Small intestine (tissue), 7 donors: ENCODE results near the gene HIVEP2. TPM values are rescaled to one million over a fixed set of nuclear protein-coding genes. Genes with fewer than 3 reads are reported as not detected.

ENCODE experiments used
- DNase-seq, 2 donors: peaks; one replicate each; pipeline versions ENCODE4 v3.0.0 to v3.0.0-alpha.2; 2013
- FAIRE-seq: peaks from 2 replicates; lab custom pipeline; 2012; peaks lifted over from hg19 to GRCh38; lab: Jason Lieb, UNC
- H3K27ac ChIP-seq, 3 donors: one replicate each; pipeline ENCODE4 v1.5.1; 2013; ENCODE audit warnings: low read length in 2 of 3, mild to moderate bottlenecking in 2 of 3, control low read depth in 1 of 3, inconsistent platforms in 1 of 3, low read depth in 1 of 3, moderate library complexity in 1 of 3
- H3K27me3 ChIP-seq, 3 donors: one replicate each; pipeline ENCODE4 v1.6.1; 2013; ENCODE audit warnings: low read length in 3 of 3, inconsistent platforms in 1 of 3; ENCODE audit not compliant: control insufficient read depth in 3 of 3, insufficient read depth in 3 of 3
- H3K36me3 ChIP-seq, 3 donors: one replicate each; pipeline ENCODE4 v1.6.1; 2013; ENCODE audit warnings: low read length in 3 of 3, inconsistent platforms in 1 of 3, low read depth in 1 of 3, mild to moderate bottlenecking in 1 of 3, moderate library complexity in 1 of 3; ENCODE audit not compliant: control insufficient read depth in 3 of 3, insufficient read depth in 2 of 3
- H3K4me1 ChIP-seq, 3 donors: one replicate each; pipeline ENCODE4 v1.6.1; 2013; ENCODE audit warnings: low read length in 2 of 3, inconsistent platforms in 1 of 3, low read depth in 1 of 3, mild to moderate bottlenecking in 1 of 3, moderate library complexity in 1 of 3; ENCODE audit not compliant: control insufficient read depth in 3 of 3, insufficient read depth in 2 of 3
- H3K4me3 ChIP-seq, 3 donors: one replicate each; pipeline ENCODE4 v1.5.1; 2013; ENCODE audit warnings: low read length in 3 of 3, control low read depth in 1 of 3, inconsistent platforms in 1 of 3, low read depth in 1 of 3, mild to moderate bottlenecking in 1 of 3, moderate library complexity in 1 of 3
- H3K9me3 ChIP-seq, 2 donors: one replicate each; pipeline ENCODE4 v1.6.1; 2013; ENCODE audit warnings: low read depth in 1 of 2, low read length in 1 of 2; ENCODE audit not compliant: control insufficient read depth in 2 of 2, insufficient read depth in 1 of 2
- WGBS, 3 donors: extraction: QIAGEN DNeasy Blood & Tissue Kit; methylation state at CpG; one replicate each; pipeline ENCODE4 v1.1.7; 2013; 5-methylcytosine and 5-hydroxymethylcytosine counted together
- polyA plus RNA-seq, 4 donors: library from polyadenylated mRNA; stranded (reverse) in 3 of 4; unstranded in 1 of 4; fragments of 200-250 nt in 3 of 4; fragments of 120-200 nt in 1 of 4; gene quantifications; one replicate each; pipeline versions ENCODE4 v1.2.1 to v1.2.3, GENCODE V29; 2013
- donor health status: healthy with polysubstance abuse.
- donor health status: control.
- donor health status: control.
- donor health status: Bipolar disorder and iron deficiency.
- donor health status: healthy.

HIVEP2 gene
- polyA plus RNA-seq, 4 donors: 1.9 to 7.1 (median 3.1) TPM

DNA sequence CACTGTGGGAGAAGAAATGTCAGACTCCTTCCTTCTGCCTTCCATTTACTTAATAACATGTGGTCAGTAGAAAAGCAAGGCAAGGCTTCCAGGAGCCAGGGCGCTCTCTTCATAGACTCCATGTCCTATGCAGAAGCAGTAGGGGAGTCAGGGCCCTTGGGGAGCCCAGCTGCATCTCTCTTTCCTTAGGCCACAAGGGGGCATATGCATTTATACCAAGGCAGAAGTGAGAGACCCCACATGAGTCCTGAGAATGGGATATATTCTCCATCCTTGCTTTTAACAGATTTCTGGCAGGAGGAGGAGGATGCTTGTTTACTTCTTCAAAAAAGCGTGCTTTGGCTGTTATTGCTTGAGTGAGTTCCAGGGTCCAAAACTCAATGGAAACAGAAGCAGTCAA lies 198.5 kb downstream of the HIVEP2 start:
- peak; percentile 14 to 31 for DNase-seq
- no peak overlapping the region for H3K27ac ChIP-seq

DNA sequence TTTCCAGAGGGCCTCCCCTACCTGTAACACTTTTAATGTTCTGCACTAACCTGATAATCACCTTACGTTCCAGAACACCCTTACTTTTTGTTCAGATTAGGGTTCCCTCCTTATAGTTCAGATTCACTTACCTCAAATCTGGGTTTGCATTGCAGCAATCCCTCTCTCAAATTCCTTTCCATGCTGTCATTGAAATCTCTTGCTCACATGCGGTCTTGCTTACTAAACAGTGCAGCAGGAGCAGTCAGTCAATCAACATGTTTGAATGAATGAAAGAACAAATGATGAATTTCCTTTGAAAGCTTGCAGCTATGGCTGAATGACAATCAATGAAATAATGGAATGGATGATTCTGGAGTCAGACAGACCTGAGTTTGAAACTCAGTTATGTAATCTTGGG lies 200.1 kb downstream of the HIVEP2 start:
- FAIRE-seq: no peak
- DNase-seq: no peak
- Histone ChIP-seq H3K27me3 (no peaks in the 10 kb centered on the region), H3K9me3 (no peaks in the 10 kb centered on the region), H3K4me3 (no peak overlapping the region), H3K36me3 (no peaks in the 10 kb centered on the region), H3K27ac (no peak overlapping the region), H3K4me1 (no peaks in the 10 kb centered on the region)
- 82 to 97% (median 94%) methylated on average over 2 of the region's 2 CpGs for WGBS, 3 donors

More for the DNA sequence above, 198.5 kb downstream of the HIVEP2 start:
- H3K9me3 ChIP-seq: no peaks in the 10 kb centered on the region
- no peaks in the 10 kb centered on the region for H3K4me1 ChIP-seq
- no peak for FAIRE-seq
- H3K4me3 ChIP-seq: no peak overlapping the region
- WGBS, 3 donors: 83 to 94% (median 90%) methylated on average over 2 of the region's 2 CpGs
- H3K36me3 ChIP-seq: no peaks in the 10 kb centered on the region
- H3K27me3 ChIP-seq: no peaks in the 10 kb centered on the region

DNA sequence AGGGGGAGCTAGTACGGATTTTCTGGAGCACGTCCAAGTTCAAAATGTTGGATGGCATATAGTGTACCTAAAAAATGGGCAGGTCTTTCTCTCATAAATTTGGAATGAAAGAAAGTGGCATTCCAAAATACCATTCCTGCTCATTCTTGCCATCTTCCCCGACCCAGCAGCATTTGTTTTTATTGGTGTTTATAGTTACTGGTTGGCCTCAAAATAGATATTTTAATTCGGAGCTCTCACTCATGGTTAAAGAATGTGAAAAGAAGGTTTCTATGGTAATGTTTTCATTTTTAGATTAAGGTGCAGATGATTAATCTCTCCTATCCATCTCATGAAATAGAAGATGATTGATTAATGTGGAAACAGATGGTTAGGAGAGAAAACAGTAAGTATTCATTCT lies 204.5 kb downstream of the HIVEP2 start:
- H3K36me3 ChIP-seq: no peaks in the 10 kb centered on the region
- WGBS, 3 donors: 78 to 91% (median 88%) methylated on average over 4 of the region's 4 CpGs

DNA sequence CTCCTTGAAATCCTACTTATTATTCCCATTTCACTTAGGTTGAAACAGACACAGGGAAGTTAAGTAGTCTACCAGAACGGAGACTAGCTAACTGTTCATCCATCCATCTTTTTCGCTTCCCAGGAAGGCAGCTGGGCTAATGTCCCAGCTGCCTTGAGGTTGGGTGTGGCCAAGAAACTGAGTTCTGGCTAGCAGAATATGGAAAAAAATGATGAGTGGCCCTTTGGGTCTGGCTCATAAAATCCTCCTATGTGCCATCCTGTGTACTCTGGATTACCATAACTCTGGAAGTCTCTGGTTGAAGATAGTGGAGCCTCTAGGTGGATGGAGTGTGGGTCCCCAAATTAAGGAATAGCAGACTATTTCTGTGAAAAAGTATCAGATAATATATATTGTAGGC lies 206.2 kb downstream of the HIVEP2 start:
- DNase-seq: no peak
- 66 to 93% (median 90%) methylated on average over 2 of the region's 2 CpGs for WGBS, 3 donors
- Histone ChIP-seq H3K36me3 (no peaks in the 10 kb centered on the region), H3K27ac (no peak overlapping the region), H3K4me1 (no peaks in the 10 kb centered on the region), H3K27me3 (no peaks in the 10 kb centered on the region), H3K4me3 (no peak overlapping the region), H3K9me3 (no peaks in the 10 kb centered on the region)
- no peak for FAIRE-seq

More for the DNA sequence above, 204.5 kb downstream of the HIVEP2 start:
- Histone ChIP-seq H3K4me3 (no peak overlapping the region), H3K27me3 (no peaks in the 10 kb centered on the region), H3K4me1 (no peaks in the 10 kb centered on the region), H3K27ac (no peak overlapping the region), H3K9me3 (no peaks in the 10 kb centered on the region)
- FAIRE-seq: no peak
- no peak for DNase-seq

DNA sequence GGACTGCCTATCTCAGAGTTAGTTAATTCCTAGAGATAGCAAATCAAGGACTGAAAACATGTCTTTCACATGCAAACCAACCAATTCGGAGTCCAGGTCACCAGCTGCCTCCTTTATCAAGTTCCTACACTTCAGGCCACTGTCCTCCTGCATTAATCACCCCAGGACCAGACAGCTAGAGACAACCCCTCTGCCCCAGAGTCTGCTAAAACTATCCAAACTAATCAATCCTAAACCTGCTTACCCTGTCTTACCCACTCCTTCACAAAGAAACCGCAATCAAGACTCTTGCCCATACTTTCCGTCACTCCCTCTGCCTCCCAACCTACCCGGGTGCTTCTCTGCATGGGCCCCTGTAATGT lies 207.0 kb downstream of the HIVEP2 start:
- FAIRE-seq (no peak), DNase-seq (no peak)
- no peaks in the 10 kb centered on the region for H3K4me1 ChIP-seq
- no peak overlapping the region for H3K27ac ChIP-seq
- H3K27me3 ChIP-seq: no peaks in the 10 kb centered on the region
- 80 to 88% (median 86%) methylated on average over 4 of the region's 4 CpGs for WGBS, 3 donors
- H3K4me3 ChIP-seq: no peak overlapping the region
- H3K9me3 ChIP-seq: no peaks in the 10 kb centered on the region
- H3K36me3 ChIP-seq: no peaks in the 10 kb centered on the region

DNA sequence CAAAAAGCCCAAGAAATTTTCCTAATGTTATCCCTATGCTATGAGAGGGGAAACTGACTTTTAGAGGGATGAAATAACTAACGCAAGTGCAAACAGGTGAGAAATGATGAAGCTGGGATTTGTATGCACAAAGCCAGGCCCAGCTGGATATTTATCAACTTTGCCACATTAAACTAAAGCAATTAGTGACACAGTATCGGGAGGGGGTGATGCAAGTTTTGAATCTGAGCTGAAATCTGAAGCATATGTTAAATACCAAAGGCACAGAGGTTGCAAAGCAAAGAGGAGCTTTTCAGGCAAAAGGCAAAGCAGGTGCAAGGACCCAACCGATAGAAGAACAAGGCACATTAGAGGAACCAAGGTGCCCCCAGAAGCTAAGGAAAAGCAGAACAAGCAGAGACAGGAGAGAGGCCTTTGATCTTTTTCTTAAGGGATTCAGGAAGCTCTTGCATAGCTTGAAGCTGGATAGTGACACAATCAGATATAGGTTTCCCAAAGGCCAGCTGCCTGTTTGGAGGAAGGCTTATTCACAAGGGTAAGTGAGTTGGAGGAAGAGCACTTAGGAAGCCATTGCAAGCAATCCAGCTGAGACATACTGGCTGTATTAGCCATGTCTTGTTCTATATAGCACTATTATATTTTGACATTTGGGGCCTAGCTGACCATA lies 207.5 kb downstream of the HIVEP2 start:
- Histone ChIP-seq H3K9me3 (no peaks in the 10 kb centered on the region), H3K27me3 (no peaks in the 10 kb centered on the region), H3K27ac (no peak overlapping the region), H3K4me1 (no peaks in the 10 kb centered on the region), H3K36me3 (no peaks in the 10 kb centered on the region), H3K4me3 (no peak overlapping the region)
- no peak for DNase-seq
- WGBS, 3 donors: 65 to 82% (median 75%) methylated on average over 3 of the region's 3 CpGs
- FAIRE-seq: no peak

DNA sequence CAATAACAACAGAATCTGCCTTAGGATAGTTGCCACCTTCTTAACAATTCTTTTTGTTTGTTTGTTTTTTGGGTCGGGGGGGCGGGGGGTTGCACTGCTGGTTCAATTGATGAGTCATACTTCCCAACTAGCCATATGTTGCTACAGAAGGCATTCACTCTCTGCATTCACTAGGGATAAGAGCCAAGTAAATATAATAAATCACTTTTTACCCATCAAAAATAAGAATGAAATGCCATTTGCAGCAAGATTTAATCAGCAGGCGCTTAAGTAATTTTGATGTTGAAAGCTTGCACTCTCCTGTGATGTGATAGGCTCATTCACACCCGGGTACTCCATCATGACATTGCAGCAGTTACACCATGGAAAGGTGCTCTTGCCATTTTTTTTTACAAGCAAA lies 209.8 kb downstream of the HIVEP2 start:
- no peaks in the 10 kb centered on the region for H3K27me3 ChIP-seq
- FAIRE-seq (no peak), DNase-seq (no peak)
- H3K9me3 ChIP-seq: no peaks in the 10 kb centered on the region
- no peak overlapping the region for H3K27ac ChIP-seq
- no peaks in the 10 kb centered on the region for H3K4me1 ChIP-seq
- no peak overlapping the region for H3K4me3 ChIP-seq
- no peaks in the 10 kb centered on the region for H3K36me3 ChIP-seq
- WGBS, 3 donors: 60 to 71% (median 68%) methylated on average over 4 of the region's 4 CpGs

DNA sequence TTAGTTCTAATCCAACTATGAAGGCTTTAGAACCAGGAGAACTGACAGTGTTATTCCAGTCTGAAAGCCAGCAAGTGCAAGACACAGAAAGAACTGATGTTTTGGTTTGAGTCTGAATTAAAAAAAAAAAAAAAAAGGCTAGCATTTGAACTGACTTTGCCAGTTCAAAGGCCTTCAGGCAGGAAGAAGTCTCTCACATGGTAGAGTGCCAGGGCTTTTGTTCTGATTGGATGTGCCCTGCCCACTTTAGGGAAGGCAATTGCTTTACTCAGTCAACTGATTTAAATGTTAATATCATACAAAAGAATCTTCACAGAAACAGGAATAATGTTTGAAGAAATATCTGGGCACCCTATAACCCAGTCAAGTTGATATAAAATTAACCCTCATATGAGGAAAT lies 212.2 kb downstream of the HIVEP2 start:
- DNase-seq (peak in 1 of 2 donors; percentile 38), FAIRE-seq (no peak)
- Histone ChIP-seq H3K36me3 (no peaks in the 10 kb centered on the region), H3K9me3 (no peaks in the 10 kb centered on the region), H3K27ac (no peak overlapping the region), H3K4me3 (no peak overlapping the region), H3K27me3 (no peaks in the 10 kb centered on the region), H3K4me1 (peaks cover 0 to 14% (median 2%) of the 10 kb centered on the region in 3 donors)

DNA sequence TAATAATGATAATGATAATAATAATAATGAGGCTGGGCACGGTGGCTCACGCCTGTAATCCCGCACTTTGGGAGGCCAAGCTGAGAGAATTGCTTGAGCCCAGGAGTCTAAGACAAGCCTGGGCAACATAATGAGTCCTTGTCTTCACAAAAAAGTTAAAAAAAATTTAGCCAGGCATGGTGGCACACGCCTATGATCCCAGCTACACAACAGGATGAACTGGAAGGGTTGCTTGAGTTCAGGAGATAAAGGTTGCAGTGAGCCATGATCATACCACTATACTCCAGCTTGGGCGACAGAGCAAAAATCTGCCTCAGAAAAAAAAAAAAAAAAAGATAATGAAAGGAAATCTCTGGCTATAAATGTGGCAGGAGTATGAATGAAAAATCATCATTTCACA lies 213.4 kb downstream of the HIVEP2 start:
- Histone ChIP-seq H3K36me3 (no peaks in the 10 kb centered on the region), H3K9me3 (no peaks in the 10 kb centered on the region), H3K27ac (no peak overlapping the region), H3K4me1 (peaks cover 0 to 26% (median 2%) of the 10 kb centered on the region in 3 donors), H3K4me3 (no peak overlapping the region), H3K27me3 (no peaks in the 10 kb centered on the region)
- DNase-seq: no peak
- FAIRE-seq: no peak
- 90 to 93% (median 90%) methylated on average over 5 of the region's 5 CpGs for WGBS, 3 donors
